Urinary bladder (tissue), 4 donors: ENCODE results near the gene TRHDE. TPM values are rescaled to one million over a fixed set of nuclear protein-coding genes. Genes with fewer than 3 reads are reported as not detected.

ENCODE experiments used
- DNase-seq: peaks from one replicate; pipeline ENCODE4 v3.0.0-alpha.2; 2015; ENCODE audit errors: extremely low spot score
- H3K27ac ChIP-seq: one replicate; pipeline ENCODE4 v1.5.1; 2013; ENCODE audit warnings: low read depth, mild to moderate bottlenecking, moderate library complexity
- H3K36me3 ChIP-seq: one replicate; pipeline ENCODE4 v1.6.1; 2013; ENCODE audit warnings: mild to moderate bottlenecking, moderate library complexity; ENCODE audit not compliant: insufficient read depth
- H3K4me1 ChIP-seq: one replicate; pipeline ENCODE4 v1.6.1; 2013; ENCODE audit warnings: mild to moderate bottlenecking, moderate library complexity; ENCODE audit not compliant: insufficient read depth
- H3K4me3 ChIP-seq: one replicate; pipeline ENCODE4 v1.5.1; 2013; ENCODE audit warnings: low read depth, low read length
- WGBS: extraction: QIAGEN DNeasy Blood & Tissue Kit; methylation state at CpG from one replicate; pipeline ENCODE4 v1.1.7; 2013; 5-methylcytosine and 5-hydroxymethylcytosine counted together
- polyA plus RNA-seq: library from polyadenylated mRNA; stranded (reverse); fragments of 200-250 nt; gene quantifications from one replicate; pipeline ENCODE4 v1.2.3, GENCODE V29; 2013
- total RNA-seq: library from RNA; depleted of rRNA; stranded (reverse); fragments of >200 nt; gene quantifications from one replicate; pipeline ENCODE4 v1.2.3, GENCODE V29; 2014
- donor health status: healthy with polysubstance abuse.
- donor health status: healthy.

Gene TRHDE
- total and polyA plus RNA-seq, 2 donors = 1.9 to 21.4 TPM

DNA sequence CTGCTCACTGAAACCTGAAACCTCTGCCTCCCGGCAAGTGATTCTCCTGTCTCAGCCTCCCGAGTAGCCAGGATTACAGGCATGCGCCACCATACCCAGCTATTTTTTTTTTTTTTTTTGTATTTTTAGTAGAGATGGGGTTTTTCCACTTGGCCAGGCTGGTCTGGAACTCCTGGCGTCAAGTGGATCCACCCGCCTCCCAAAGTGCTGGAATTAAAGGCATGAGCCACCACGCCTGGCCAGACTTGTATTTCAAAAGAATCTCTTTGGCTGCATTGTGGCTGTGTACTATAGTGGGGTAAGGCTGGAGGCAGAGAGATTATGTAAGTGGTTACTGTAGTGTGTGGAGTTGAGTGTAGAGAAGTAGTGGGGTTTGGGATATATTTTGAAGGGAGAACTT is 35.1 kb downstream of the TRHDE start:
- Histone ChIP-seq H3K4me3 (no peak overlapping the region), H3K4me1 (no peaks in the 10 kb centered on the region), H3K27ac (no peak overlapping the region), H3K36me3 (no peaks in the 10 kb centered on the region)
- 96% methylated on average over 6 of the region's 6 CpGs for WGBS
- no peak for DNase-seq

DNA sequence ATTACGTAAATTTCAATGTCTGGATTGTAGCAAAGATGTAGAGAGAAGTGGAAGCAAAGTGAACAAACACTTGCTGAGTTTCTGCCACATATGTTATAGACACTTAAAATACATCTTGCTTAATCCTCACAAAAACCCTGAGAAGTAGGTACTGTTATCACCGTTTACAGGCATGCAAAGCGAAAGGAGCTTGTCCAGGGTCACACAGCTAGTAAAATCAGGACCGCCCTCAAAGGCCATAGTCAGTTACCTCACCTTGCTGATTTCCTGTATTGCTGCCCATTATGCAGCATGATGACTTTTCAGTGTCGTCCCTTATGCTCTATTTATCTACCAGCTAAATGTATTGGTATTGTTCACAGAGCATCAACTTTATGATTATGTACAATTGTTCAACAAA is 39.8 kb downstream of the TRHDE start:
- H3K36me3 ChIP-seq = no peaks in the 10 kb centered on the region
- no peak for DNase-seq
- H3K4me3 ChIP-seq = no peak overlapping the region
- 75% methylated on average over 5 of the region's 5 CpGs for WGBS
- no peaks in the 10 kb centered on the region for H3K4me1 ChIP-seq
- H3K27ac ChIP-seq = no peak overlapping the region

DNA sequence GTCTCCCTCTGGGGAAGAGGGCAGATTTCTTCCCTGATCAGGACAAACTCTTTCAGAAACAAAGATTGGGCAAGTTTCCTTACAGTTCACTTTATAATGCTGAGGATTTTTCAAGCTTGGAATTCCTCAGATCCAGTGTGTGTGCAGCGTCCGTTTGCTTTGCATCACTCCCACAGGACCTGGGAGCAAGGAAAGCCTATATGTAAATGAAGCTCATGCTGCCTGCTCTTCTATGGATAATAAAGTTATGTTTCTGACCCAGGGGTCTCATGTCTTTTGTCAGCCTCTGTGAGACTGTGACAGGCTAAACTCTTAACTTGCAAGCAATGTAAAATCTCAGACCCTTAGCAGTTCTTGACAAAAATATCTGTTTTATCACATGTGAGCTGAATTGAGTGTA is 41.6 kb downstream of the TRHDE start:
- WGBS = 39% methylated on average over 2 of the region's 2 CpGs
- no peak for DNase-seq
- Histone ChIP-seq H3K27ac (no peak overlapping the region), H3K4me3 (no peak overlapping the region), H3K4me1 (no peaks in the 10 kb centered on the region), H3K36me3 (no peaks in the 10 kb centered on the region)

DNA sequence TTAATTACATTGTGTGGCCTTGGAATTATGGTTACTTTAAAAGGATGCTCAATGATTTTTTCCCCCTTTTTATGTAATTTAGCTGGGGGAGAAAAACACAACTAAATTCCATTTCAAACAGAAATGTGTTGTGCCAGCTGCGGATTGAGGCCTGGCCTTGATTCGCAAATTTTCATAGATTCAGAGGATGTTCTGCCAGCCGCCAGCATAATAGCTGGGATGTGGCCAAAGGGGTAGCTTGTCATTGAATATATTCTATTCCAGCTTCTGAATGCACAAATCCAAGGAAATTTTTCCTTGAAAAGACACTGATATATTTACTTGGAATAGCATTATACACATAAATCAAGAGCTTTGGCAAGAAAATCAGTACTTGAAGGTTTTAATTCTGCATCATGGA is 43.7 kb downstream of the TRHDE start:
- 93% methylated on average over 3 of the region's 3 CpGs for WGBS
- Histone ChIP-seq H3K4me1 (no peaks in the 10 kb centered on the region), H3K4me3 (no peak overlapping the region), H3K27ac (no peak overlapping the region), H3K36me3 (no peaks in the 10 kb centered on the region)
- DNase-seq = no peak

DNA sequence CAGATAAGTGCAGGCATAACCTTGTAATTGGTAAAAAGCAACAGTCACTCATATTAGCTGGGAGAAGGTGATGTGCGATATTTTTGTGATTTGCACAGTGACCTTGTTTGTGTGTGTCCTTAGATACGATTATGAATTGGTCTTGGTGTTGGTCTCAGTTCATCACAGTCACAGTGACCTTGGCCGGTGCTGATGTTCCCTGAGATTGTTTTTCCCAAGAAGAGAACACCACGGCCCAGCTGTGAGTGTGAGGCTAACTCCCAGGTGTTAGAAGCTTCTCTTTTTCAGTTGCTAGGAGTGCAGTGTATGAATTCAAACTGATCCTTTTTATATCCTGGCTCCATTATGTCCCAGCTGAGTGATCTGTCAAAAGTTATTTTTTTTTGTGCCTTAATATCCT is 46.2 kb downstream of the TRHDE start:
- H3K4me3 ChIP-seq = no peak overlapping the region
- H3K27ac ChIP-seq = no peak overlapping the region
- no peak for DNase-seq
- no peaks in the 10 kb centered on the region for H3K4me1 ChIP-seq
- no peaks in the 10 kb centered on the region for H3K36me3 ChIP-seq
- WGBS = 91% methylated on average over 4 of the region's 4 CpGs

DNA sequence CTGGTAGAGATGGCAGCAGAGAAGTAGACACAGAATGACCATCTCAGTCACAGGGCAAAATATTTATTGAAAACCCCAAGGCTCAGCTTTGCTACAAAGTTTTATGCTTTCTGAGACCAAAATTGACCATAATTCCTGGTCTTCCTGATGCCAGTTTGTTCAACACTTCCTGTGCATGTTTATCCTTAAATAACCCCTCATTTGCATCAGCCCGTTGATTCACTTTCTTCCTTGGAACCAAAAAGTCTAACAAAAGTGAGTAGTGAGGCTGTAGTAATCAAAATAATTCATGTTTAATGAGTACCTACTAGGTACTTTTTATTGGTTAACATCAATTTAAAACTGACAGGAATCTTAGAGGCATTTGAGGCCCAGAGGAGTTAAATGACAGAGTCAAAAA is 51.7 kb downstream of the TRHDE start:
- Histone ChIP-seq H3K27ac (no peak overlapping the region), H3K4me1 (no peaks in the 10 kb centered on the region), H3K4me3 (no peak overlapping the region), H3K36me3 (no peaks in the 10 kb centered on the region)
- WGBS = 83% methylated on average over 1 of the region's 1 CpG
- no peak for DNase-seq

DNA sequence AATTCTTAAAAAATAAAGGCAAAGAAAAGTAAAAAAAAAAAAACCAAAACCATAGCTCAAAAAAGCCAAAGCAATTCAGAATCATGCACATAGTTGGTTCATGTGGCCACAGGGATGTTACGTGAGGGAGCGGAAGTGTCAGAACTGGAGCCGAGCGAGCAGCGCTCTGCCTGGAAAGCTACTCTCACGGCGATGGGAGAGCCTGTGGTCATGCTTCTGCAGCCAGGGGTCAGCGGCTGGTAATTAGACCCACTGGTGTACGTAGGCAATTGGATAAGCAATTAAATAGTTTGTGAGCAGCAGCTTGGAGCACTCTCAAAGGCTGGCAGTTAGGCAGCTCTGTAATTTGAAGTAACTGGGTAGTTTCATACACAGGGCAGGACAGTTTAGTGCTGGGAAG is 58.1 kb downstream of the TRHDE start:
- DNase-seq = no peak
- WGBS = 33% methylated on average over 9 of the region's 9 CpGs
- Histone ChIP-seq H3K4me1 (no peaks in the 10 kb centered on the region), H3K27ac (no peak overlapping the region), H3K4me3 (no peak overlapping the region), H3K36me3 (no peaks in the 10 kb centered on the region)

DNA sequence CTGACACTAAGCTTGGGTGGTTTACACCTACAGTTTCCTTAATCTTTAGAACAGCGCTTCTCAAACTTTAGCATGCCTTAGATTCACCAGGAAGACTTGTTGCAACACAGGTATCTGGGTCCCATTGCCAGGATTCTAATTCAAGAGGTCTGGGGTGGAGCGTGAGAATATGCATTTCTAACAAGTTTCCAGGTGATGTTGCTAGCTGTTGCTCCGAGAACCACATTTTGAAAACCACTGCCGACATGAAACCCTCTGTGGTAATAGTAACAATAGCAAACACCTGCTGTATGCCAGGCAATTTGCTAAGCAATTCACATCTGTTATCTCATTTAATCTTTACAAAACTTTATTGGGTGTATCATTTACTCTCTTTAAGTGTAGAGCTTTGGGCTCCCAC is 58.6 kb downstream of the TRHDE start:
- 93% methylated on average over 4 of the region's 4 CpGs for WGBS
- Histone ChIP-seq H3K4me3 (no peak overlapping the region), H3K4me1 (no peaks in the 10 kb centered on the region), H3K27ac (no peak overlapping the region), H3K36me3 (no peaks in the 10 kb centered on the region)
- no peak for DNase-seq

DNA sequence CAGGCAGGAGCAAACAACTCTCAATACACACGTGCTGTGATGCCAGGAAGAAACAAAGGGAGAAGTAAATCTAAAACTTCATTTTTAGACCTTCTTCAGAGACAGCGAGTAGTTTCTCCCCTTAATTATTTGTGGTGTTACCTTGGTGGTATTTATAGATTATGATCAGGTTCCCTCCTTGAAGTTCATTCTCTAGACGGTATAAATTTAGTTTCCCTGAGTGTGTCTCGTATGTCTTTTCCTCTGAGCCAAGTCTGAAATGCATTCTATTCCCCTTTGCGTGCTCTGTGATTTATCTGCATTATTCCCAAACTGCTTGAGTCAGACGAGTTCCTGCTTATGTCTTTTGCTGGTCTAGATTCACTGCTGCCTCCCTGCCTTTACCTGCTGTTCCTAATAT is 65.2 kb downstream of the TRHDE start:
- Histone ChIP-seq H3K27ac (no peak overlapping the region), H3K4me3 (no peak overlapping the region), H3K36me3 (no peaks in the 10 kb centered on the region), H3K4me1 (no peaks in the 10 kb centered on the region)
- no peak for DNase-seq
- WGBS = 66% methylated on average over 6 of the region's 6 CpGs

DNA sequence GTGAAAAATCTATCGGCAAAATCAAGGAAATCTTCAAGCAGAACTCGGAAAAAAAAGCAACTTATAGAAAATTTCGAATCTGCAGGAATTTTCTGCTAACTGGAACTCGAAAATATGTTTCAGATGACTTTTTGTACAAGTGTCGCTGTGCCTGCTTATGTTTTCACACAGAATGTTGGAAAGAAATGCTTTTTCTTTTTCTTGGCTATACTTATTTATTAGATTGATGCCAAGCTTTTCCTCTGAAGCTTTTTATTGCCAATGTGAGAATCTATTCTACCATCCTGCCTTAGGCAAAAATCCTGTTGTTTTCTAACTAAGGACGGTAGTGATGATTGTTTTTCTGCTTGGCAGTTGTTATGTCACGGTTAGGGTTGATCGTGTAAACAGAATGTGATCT is 65.8 kb downstream of the TRHDE start:
- Histone ChIP-seq H3K27ac (no peak overlapping the region), H3K4me1 (no peaks in the 10 kb centered on the region), H3K4me3 (no peak overlapping the region), H3K36me3 (no peaks in the 10 kb centered on the region)
- no peak for DNase-seq
- 86% methylated on average over 8 of the region's 8 CpGs for WGBS

DNA sequence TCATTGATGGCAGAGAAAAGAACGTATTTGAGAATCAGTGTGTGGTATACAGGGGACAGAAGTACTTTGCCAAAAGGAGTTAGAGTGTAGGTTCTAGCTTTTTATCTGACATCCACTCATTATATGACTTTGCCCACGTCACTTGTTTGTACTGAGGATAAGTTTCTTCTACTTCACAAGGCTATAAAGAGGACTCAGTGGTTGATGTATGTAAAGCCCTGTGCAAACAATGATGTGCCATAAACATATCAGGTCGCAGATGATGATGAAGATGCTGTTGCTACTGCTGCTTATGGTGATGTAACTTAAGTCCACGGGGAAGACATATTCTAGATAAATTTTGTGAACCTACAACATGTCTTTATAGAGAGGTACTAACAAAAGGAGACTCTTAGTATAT is 66.3 kb downstream of the TRHDE start:
- Histone ChIP-seq H3K4me3 (no peak overlapping the region), H3K27ac (no peak overlapping the region), H3K36me3 (no peaks in the 10 kb centered on the region), H3K4me1 (no peaks in the 10 kb centered on the region)
- DNase-seq = no peak
- 58% methylated on average over 4 of the region's 4 CpGs for WGBS

DNA sequence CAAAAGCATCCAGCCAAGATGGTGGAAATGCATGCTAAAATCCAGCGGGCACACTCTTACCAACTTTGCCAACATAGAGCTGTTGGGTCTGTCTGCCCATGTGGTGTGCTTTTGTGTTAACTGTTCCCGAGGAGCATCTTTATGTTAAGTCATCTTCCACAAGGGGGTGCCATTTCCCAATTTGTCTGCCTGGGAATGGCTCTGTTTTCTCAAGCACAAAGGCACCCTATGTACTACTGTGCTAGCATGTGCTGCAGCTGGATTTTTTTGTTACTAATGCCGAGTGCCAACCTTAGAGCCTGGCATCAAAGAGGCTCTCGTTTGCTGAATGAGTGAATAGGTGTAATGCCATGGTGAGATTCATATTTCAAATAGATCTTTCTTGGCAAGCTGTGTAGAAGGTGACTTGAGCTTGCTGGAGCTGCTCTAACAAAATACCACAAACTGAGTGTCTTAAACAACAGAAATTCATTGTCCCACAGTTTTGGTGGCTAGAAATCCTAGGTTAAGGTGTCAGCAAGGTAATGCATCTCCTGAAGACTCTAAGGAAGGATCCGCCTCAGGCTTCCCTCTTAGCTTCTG is 74.3 kb downstream of the TRHDE start:
- WGBS = 29% methylated on average over 5 of the region's 5 CpGs
- H3K4me3 ChIP-seq = no peak overlapping the region
- H3K27ac ChIP-seq = no peak overlapping the region
- H3K4me1 ChIP-seq = no peaks in the 10 kb centered on the region
- H3K36me3 ChIP-seq = no peaks in the 10 kb centered on the region
- peak; percentile 53 for DNase-seq

DNA sequence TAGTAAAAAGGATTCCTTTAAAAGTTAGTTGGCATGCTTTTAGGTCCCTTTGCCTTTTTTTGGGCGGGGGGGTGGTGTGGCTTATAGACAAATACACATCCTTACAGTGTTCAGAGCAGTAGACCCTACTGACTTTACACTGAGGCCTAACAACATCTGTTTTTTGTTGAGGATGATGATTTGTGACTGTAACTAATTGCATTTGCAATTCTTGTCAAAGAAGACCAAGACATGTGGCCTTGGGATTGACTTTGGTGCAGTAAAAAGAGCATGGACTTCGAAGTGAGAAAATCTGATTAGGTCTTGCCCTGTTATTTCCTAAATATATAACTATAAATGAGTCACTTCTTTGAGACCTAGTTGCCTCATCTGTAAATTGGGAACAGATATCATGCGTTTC is 77.3 kb downstream of the TRHDE start:
- Histone ChIP-seq H3K4me1 (no peaks in the 10 kb centered on the region), H3K36me3 (no peaks in the 10 kb centered on the region), H3K27ac (no peak overlapping the region), H3K4me3 (no peak overlapping the region)
- DNase-seq = no peak
- WGBS = 67% methylated on average over 3 of the region's 3 CpGs

DNA sequence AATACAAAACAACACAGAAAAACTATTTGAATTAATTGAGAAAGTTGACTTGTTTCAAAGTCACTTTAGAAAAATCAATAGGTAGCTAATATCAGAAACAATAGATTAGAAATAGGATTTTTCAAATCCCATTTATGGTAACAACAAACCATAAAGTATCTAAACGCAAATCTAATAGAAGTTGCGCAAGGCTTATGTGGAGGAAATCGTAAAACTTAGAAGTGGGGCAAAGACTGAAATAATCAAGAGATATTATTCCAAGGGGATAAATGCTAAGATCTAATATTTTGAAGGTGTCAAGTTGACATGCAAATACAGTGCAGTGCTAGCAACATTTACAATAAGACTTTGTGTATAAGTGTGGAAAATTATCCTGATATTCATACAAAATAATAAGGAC is 87.2 kb downstream of the TRHDE start:
- H3K4me1 ChIP-seq = no peaks in the 10 kb centered on the region
- whole genome bisulfite sequencing = 89% methylated on average over 3 of the region's 3 CpGs
- DNase-seq = no peak
- H3K36me3 ChIP-seq = no peaks in the 10 kb centered on the region
- H3K4me3 ChIP-seq = no peak overlapping the region
- no peak overlapping the region for H3K27ac ChIP-seq

DNA sequence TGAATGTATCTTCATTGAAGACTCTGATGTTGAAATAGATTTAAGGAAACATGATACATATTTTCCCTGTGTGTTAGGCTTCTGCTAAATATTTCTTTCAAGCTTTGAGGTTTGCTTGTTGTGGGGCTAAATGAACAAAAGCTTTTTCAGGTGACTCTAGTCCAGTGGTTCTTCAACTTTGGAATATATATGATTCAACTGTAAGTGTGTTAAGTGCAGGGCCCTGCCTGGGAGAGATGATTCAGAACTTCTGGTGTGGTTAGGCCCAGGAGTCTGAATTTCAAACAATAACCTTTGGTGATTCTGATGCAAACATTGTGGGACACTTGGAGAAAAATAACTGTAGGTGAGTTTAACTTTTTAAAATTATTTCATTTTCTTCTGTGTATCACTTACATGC is 93.0 kb downstream of the TRHDE start:
- DNase-seq = no peak
- no peak overlapping the region for H3K4me3 ChIP-seq
- H3K36me3 ChIP-seq = no peaks in the 10 kb centered on the region
- H3K4me1 ChIP-seq = no peaks in the 10 kb centered on the region
- no peak overlapping the region for H3K27ac ChIP-seq
